NAMALWA (cell line): Measurements from ENCODE around the gene ATP10B.
A peak's percentile ranks its signal among the peaks of the same experiment; 100 is the strongest.
"Not testable (repeated sequence)": the region's sequence is repeated elsewhere in the genome, so short reads cannot be mapped to it uniquely, and the experiment has no call there.

ENCODE experiments used
- DNase-seq: peaks from one replicate; pipeline ENCODE4 v3.0.0-alpha.2; 2015; ENCODE audit warnings: low spot score

The ATP10B gene

DNA sequence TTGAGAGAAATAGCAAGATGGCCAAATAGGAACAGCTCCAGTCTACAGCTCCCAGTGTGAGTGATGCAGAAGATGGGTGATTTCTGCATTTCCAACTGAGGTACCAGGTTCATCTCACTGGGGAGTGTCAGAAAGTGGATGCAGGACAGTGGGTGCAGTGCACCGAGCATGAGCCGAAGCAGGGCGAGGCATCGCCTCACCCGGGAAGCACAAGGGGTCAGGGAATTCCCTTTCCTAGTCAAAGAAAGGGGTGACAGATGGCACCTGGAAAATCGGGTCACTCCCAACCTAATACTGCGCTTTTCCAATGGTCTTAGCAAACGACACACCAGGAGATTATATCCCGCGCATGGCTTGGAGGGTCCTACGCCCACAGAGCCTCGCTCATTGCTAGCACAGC is 39.0 kb downstream of the ATP10B start:
- DNase-seq, result not testable (repeated sequence)

DNA sequence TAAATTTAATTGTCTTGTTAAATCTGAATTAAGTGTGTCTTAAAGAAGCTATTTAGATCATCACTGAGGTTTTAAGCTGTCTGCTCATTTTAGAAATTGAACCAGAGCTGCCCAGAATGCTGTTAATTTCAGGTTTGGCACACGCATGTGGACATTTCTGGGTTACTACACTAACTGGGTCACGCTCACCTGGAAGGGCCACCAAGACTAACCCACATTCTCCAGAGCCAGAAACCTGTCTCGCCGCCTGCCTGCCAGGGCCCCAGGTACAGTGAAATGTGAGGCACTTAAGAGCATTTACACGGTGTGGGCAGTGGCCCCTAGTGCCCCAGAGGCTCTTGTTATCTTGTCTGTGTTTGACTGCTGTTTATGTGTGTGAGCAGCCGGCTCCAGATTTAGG is 46.6 kb downstream of the ATP10B start:
- no peak for DNase-seq

DNA sequence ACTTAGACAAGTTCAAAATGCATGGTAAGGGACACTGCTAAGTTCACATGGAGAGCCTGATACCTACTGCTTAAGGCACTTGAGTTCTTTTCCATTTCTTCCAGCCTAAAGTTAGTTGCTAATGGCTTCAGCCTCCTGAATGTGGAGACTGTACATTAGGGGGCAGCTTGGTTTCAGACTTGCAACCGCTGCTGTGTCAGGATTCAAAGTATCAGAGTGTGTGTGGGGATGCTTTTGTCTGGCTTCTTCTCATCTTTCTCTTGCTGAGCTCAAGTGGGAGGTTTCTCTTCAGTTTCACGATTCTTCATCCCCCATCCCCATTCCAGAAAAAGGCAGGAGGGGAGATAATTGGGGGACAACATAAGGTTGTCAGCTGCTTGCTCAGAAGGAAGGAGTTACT is 49.4 kb downstream of the ATP10B start:
- peak; percentile 7 for DNase-seq

GRCh38 chr5:160800375-160801275 is 51.4 kb downstream of the ATP10B start:
- DNase-seq, result no peak

DNA sequence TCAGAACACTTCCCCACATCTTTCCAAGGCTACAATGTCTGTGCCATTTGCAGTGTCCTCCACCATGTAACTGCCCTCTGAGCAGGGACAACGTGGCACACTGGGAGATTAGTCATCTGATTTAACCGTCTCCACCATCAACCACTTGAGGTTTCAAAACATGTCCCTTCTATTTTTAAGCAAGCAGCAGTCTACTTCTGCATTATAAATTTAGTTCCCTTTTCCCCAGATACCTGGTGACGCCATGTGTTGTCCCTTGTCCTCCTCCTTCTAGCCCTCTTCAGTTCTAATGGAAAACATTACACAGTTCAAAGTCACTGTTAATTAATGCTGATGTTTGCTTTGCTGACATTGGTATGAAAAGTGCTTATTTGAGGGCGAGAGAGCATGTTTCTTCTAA is 52.8 kb downstream of the ATP10B start:
- DNase-seq, result no peak

GRCh38 chr5:160797020-160797419 is 55.0 kb downstream of the ATP10B start:
- DNase-seq, result no peak

GRCh38 chr5:160793530-160793899 is 58.5 kb downstream of the ATP10B start:
- no peak for DNase-seq

DNA sequence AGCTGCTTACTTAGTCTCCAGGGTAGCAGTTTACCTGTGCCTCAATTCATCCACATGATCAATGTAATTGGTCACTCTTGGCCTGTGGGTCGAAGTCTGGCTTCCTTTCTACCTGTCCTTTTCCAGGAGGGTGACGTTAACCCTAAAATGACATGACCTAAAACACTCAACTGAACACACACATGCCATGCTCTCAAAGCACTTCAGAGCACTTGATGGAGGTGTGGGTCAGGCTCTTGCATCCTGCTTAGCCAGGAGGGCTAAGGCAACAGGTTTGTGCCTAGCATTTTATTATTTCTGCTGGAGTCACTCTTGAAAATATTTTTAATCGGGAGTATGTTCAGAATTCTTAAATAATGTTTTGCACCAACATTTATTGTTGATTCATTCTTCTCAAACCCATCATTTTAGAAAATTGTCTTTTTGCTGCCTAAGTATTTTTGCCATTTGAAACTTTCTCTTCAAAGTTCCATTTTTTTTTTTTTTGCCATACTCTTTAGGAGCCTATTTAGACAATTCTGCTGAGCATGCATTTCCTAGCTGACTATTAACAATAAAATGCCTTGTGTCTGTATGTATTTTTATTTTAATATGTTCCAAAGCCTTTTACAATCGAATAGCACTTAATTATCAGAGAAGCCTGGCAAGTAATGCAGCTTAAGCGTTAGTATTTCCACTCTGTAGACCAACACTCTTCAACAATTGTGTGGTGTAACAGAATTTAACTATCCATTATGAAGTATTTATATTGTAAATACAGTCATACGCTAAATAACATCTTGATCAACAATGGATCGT is 59.1 kb downstream of the ATP10B start:
- DNase-seq, result no peak

GRCh38 chr5:160792281-160792680 is 59.7 kb downstream of the ATP10B start:
- DNase-seq, result no peak

DNA sequence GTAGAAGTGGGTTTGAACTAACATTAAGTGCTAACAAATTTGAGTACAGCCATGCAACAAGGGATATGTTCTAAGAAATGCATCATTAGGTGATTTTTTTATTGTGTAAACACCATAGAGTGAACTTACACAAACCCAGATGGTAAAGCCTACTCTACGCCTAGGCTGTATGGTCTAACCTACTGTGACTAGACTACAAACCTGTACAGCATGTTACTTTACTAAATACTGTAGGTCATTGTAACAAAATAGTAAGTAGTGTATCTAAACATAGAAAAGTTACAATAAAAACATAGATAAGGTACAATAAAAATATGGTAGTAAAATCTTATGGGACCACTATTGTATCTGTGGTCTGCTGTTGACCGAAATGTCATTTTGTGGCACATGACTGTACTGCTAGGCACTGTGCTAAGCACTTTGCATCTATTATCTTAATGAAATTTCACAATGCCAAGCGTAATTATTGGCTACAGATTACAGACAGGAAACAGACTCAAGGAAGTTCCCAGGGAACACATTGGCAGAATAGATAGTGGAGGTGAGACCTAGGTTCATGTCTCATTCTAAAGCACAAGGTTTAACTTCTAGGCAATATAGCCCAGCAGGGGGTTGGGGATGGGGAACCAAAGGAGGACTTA is 62.7 kb downstream of the ATP10B start:
- no peak for DNase-seq

DNA sequence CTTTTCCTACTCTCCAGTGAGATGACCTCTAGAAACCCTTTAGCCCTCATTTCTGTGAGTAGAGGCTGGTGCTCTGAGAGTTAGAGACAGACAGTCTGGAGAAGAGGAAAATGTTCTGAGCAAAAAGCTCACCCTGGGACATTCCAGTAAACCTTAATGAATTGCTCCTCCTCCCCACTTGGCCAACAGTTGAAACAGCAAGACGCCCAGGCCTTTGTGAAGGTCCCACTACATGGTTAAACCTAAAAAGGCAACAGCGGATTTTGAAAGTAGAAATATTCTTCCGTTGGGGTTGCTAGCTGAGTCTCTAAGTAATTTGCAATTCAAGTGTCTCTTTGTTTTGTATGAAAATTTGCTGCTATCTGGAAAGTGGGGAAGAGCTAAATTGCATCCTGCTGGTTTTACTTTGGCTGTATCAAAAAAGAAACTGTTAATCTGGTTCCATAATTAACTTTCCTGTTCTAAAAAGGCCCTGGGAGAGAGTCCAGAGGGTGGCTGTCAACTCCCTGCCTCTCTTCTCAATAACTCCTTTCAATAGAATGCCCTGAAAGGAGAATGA is 63.8 kb downstream of the ATP10B start:
- DNase-seq, result no peak

DNA sequence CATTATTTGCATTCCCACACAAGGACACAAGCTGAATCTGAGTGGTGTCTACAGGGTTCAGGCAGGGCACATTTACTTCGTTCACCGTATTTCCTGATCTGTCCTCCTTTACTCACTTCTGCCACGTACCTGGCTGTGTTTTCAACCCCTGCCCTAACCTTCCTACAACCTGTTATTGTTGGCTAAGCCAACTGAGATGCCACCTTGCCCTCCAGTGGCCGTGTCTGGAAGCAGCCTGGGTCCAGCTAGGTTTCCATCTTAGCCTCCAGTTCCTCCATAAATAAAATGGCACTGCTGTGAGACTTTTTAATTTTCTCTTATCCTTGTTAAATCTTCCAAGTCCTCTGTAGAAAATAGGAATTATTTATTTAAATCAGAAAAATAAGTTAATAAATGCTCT is 64.8 kb downstream of the ATP10B start:
- peak; percentile 6 for DNase-seq

DNA sequence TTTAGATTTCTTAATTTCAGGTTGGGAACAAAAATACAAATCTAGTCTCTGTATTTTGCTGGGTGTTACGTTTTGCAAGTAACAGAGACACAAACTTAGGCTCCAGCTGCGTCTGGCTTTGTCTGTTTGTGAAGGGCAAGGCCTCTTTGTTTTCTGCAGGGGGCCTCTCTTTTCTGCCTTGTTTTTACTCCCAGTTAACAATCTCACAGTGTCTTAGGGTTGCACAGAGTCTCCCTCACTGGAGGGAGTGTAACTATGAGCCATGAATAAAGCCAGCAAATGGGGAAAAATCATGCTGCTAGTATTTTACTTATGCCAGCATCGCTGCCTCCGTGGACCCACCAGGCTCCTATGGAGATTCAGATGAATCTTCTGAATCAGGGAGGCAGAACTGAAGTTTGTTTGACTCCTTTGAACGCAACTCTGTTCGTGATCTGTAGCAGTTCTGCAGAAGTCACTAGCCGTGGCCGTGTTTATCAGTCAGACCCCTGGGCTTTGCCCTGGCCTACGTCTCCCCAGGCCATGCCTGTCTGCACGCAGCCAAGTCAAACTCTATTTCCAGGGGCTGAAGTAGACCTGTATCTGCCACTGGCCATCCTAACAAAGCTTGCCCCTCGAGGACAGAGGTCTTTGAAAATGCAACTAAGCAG is 77.2 kb downstream of the ATP10B start:
- DNase-seq, result no peak

- DNase-seq, result no peak
Measured at GRCh38 chr5:160773646-160774410, 78.2 kb downstream of the ATP10B start.

- DNase-seq, result no peak
Measured at GRCh38 chr5:160772854-160773253, 79.2 kb downstream of the ATP10B start.

GRCh38 chr5:160770718-160771117 is 81.3 kb downstream of the ATP10B start:
- no peak for DNase-seq

DNA sequence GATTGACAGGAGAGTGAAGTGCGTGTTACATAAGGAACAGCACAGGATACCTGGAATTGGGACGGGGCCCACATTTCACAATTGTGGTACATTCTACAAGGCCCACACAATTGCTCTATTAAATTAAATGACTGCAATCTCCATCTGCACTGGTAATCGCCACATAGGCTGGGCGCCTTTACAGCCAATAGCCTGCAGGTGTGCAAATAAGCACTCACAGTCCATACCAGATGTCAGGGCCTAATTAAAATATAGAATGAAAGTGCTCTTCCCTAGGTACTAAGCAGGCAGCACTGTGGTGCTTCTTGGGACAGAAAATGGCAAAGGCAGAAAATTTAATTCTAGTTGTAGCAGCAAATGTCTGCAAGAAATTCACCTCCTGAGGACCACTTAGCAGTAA is 82.7 kb downstream of the ATP10B start:
- no peak for DNase-seq

- no peak for DNase-seq
Measured at GRCh38 chr5:160767062-160767461, 84.9 kb downstream of the ATP10B start.

DNA sequence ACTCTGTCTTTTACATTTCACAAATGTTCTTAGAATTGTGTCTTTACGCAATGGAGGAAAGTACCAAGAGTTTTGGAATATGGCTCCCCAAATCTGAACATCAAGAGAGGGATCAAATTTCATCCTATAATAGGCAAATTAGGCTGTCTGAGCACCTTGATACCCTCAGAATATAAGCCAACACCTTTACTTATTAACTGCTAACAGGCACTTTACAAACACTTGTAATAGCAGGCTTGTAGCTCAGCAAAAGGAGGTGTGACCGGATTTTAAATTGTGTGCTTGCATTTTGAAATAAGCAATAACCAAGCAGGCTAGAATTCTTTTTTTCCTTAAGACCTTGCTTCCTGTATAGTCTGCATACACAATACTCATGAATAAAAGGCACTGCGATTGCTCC is 92.0 kb downstream of the ATP10B start:
- no peak for DNase-seq

DNA sequence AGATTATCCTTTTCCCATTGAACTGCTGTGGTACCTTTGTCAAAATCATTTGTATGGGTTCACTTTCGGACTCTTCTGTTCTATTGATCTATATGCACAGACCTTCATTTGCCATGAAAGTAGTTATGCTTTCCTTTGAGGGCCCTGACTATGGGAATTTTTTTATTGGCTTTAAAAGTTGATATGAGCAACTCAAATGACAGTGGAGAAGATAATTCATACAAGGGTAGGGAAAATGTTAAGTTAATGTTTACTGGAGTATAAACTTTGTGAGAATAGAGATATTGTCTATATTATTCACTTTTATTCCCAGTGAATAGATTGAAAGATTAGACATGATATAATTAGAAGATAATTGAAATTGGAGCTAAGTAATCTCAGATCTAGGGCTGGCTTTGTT is 94.8 kb downstream of the ATP10B start:
- DNase-seq, result no peak
